GM18909 (cell line): ENCODE results near the gene NKAIN4.

Experiments
- ATAC-seq: cut with Tn5 transposase; IDR thresholded peaks from one replicate; pipeline ENCODE4 v1.9.1; 2021; ENCODE audit warnings: mild to moderate bottlenecking; ENCODE audit not compliant: unreplicated experiment, poor library complexity

The NKAIN4 gene

GRCh38 chr20:63240004-63240403, 14.3 kb downstream of the NKAIN4 start:
- no peak for ATAC-seq

GRCh38 chr20:63239431-63239830, 14.8 kb downstream of the NKAIN4 start:
- no peak for ATAC-seq

- no peak for ATAC-seq
Observed at GRCh38 chr20:63238514-63239125, 15.6 kb downstream of the NKAIN4 start.

DNA sequence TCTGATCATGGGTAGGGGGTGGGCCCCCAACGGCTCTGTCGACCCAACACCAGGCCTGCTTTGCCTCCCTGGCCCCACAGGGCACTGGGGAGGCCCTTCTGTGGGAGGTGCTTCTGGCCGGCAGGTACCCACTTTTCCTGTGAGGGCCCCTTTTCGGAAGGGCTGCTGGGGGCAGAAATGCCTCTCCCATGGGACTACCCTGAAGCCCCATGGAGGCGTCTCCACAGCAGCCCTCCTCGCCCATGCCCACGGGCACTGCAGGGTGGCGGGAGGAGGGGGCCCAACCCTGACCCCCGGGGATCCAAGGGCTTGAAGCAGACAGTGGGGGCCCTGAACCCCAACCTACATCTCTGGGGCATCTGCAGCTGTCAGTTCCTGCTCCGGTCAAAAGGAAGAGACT, 16.2 kb downstream of the NKAIN4 start:
- no peak for ATAC-seq

DNA sequence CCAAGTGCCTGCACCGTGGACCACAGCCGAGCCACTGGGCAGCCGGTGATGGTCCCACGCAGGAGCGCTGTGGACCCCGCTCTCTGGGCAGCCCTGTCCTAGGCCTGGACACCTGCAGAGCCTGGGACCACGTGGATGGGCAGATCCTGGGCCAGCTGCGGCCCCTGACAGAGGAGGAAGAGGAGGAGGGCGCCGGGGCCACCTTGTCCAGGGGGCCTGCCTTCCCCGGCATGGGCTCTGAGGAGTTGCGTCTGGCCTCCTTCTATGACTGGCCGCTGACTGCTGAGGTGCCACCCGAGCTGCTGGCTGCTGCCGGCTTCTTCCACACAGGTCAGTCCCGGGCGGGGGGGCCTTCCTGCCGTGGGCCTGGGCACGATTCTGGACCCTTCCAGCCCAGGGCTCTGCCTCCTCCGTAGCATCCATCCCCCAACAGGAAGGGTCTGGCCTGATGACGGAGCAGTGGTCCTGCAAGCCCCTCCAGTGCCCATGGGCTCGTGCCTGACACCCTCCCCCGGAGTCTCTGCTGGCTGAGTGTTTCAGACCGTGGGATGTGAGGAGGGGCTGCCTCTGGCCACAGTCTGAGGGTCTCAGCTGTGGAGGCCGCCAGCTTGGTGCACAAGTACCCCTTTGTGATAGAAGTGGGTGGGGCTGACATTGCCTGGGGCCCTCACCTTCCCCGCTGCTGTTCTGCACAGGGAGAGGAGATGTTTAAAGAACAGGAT, 18.0 kb downstream of the NKAIN4 start:
- no peak for ATAC-seq

- ATAC-seq: no peak
Observed at GRCh38 chr20:63235399-63235983, 18.8 kb downstream of the NKAIN4 start, which contains the start of gene BIRC7. BIRC7 (plus strand) TSS chr20:63235905; CDS start chr20:63236097, 192 bp downstream.

DNA sequence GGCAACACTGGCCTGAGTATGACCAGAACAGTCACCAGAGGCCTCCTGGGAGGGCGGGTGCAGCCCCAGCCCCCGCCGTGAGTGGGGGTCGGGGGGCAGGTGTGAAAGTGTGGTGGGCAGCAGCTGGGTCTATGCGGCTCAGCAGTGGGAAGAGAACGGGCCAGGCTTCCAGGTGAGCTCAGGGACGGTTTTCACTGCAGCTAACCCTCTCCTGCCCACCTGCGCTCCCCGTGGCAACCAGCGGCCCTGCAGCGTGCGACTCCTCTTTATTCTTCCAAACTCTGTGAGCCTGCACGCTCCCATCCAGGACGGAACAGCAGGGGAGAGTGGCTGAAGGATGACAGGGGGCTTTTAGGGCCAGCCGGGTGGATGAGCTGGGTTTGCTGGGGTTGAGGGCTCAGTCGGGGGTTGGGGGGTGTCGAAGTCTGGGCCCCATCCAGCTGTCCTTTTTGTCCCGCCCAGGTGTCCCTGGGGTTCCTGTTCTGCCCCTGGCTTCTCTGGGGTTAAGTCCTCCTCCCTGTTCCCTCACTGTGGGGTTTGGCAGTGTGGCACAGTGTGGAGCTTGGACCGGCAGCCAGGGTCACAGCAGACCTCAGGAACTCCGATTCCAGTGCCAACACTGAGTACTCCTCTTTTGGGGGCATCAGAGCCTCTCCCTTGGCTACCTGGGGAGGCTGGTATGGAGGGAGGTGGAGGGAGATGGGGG, 19.4 kb downstream of the NKAIN4 start:
- ATAC-seq: no peak

- ATAC-seq: no peak
Observed at GRCh38 chr20:63233924-63234323, 20.3 kb downstream of the NKAIN4 start.

DNA sequence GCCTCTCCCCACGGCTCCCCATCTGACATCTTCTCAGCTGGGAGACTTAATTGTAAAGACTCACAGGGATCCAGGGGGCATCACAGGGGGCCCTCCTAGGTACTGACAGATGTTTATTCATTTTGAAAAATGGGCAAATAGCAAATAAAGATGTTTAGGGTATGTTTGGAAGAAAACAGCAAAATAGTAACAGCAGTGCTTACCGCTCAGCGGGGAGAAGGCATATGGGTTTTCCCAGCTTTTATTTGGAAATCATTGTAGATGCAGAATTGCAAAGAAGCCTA, 21.3 kb downstream of the NKAIN4 start:
- no peak for ATAC-seq

- no peak for ATAC-seq
Observed at GRCh38 chr20:63232235-63233060, 21.8 kb downstream of the NKAIN4 start.

DNA sequence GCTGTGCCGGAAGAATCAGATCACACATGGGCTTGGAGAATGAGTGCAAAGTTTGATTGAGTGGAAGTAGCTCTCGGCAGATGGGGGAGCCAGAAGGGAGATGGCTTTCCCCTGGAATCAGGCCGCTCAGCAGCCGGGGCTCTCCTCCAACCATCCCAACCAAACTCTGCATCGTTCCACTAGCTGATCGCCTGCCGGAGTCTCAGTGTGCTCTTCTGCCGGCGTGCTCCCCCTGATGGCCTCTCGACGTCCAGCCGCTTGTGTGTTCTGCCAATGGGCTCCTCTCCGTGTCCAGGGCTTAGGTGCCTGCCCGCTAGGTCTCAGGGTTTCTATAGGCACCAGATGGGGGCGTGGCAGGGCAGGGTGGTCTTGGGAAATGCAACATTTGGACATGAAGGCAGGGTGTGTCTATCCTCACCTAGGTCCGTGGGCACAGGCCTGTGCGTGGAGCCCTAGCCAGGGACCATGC, 23.4 kb downstream of the NKAIN4 start:
- ATAC-seq: no peak

GRCh38 chr20:63228806-63229205, 25.5 kb downstream of the NKAIN4 start:
- ATAC-seq: no peak

GRCh38 chr20:63227260-63227659, 27.0 kb downstream of the NKAIN4 start:
- no peak for ATAC-seq

DNA sequence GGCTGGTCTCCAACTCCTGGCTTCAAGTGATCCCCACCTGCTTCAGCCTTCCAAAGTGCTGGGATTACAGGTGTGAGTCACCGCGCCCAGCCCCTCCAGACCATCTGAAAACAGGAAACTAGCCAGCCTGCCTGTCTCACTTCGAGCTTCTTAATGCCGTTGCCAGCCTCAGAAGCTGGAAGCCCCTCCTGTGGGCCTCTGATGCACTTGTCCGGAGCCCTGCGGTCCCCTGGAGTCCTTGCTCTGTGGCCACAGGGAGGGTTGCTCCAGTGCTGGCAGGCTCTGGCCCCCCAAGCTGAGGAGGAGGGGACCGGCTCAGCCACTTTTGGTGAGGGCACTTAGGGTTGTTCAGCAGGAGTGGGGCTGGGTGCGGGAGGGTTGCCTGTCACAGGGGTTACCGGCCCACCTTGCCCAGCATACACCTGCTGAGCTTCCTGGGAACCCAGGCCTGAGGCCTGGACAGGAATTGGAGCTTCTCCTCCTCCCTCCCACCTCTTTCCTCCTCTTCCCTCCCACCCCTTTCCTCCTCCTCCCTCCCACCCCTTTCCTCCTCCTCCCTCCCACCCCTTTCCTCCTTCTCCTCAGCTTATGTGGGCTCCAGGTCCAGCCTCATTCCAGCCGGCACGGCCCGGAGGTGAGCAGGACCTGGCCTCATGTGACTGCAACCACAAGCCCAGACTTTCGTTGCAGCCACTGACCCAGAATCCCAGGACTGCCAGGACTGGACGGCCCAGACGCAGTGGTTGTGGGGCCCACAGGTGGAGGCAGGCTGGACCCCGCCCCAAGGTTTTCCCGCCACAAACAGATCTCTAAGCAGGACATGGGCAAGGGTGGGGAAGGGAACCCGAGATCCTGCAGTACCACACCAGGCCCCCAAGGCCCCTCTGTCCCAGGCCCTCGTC, 28.0 kb downstream of the NKAIN4 start:
- ATAC-seq: no peak

DNA sequence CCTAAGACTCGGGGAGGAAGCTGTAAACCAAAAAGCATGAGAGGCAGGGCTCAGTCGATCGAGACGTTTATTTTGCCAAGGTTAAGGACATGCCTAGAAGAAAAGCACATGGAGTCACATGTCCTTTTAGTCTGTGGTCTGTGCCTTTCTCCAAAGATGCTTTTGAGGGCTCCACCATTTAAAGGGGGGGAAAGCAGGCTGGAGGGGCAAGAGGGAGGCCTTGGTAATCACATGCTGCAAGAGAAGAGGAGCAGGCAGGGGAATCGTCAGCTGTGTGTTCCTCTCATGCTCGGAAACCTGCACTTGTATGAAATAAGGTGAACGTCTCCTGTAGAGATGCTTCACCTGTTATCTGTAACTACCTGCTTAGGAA, 29.2 kb downstream of the NKAIN4 start:
- ATAC-seq: no peak

GRCh38 chr20:63224412-63225081, 29.7 kb downstream of the NKAIN4 start:
- no peak for ATAC-seq

- no peak for ATAC-seq
Observed at GRCh38 chr20:63223826-63224207, 30.4 kb downstream of the NKAIN4 start.

- ATAC-seq: no peak
Observed at GRCh38 chr20:63223121-63223825, 31.0 kb downstream of the NKAIN4 start.
